ENCODE results near the gene SORCS1.
"Not testable (repeated sequence)": the region's sequence is repeated elsewhere in the genome, so short reads cannot be mapped to it uniquely, and the experiment has no call there.

Gene SORCS1

GRCh38 chr10:106942035-106942662 is 222.4 kb downstream of the SORCS1 start:
- DNase-seq (ENCODE audit: low read depth) = no peak

GRCh38 chr10:106941297-106942034 is 223.0 kb downstream of the SORCS1 start:
- DNase-seq (ENCODE audit: low read depth) = no peak

DNA sequence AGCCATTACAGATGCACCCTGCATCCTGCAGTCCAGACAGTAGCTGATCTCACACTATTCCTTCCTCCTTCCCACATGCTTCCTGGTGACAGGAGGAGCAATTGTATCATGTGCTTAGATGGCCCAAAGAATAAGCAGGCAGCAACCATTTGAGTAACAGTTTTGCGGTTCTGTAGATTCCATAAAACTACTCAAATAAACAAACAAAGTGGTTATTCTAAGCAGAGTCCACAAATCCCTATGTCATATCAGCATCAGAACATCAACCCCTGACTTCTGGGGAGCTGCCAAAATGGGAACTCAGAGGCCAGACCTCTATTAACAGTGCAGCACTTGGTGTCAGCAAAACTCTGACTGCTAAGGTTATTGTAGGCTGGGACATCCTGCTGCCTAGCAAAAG is 226.0 kb downstream of the SORCS1 start:
- DNase-seq (ENCODE audit: low read depth) = no peak

DNA sequence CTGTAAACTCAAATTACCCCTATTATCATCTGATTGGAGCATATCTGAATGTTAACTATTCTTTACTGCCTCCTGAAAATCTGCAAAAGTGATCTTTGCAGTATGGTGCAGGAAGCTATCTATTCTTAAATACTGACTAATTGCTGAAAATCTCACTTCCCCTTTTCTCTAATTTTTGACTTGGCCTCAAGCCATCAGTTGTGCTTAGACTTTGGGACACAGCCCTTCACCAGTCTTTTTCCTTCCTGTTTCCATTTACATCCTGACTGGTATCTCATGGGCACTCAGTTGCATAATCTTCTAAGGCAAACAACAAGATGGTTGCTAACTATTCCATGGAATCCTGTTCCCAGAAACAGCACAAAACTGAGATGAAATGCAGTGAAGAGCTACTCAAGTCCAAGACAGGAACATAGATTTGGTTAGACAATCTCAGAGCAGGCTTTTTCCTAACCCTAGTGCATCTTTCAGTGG is 228.5 kb downstream of the SORCS1 start:
- no peak for DNase-seq (ENCODE audit: low read depth)

GRCh38 chr10:106931853-106932249 is 232.7 kb downstream of the SORCS1 start:
- no peak for DNase-seq (ENCODE audit: low read depth)

DNA sequence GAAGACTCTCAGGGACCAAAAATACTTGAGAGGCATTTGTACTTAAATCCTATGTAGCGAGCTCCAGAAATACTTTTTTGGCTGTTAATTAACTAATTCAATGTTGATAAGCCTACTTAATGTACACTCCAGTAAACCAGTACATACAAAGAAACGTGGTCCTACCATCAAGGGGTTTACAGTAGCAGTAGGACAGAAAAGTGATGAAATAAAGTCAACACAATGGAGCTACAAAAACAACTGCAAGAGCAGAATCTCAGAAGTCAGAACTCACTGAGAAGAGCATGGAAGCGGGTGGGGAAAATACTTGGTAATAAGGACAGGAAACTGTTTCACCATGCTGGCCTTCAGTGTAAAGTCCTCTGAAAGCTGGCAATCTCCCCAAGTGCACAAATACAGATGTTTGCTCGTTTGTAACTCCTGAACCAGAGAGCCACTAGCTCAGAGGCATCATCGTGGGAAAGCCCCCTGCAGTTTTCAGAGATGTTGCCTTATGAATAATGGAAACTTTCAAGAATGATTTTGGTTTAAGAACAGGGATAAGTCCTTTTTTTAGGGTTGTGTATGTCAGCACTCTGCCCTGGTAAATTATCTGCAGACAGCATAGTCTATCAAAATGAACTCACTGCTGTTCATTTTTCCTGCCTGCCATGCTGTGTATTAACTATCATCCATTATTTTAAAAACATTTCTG is 233.2 kb downstream of the SORCS1 start:
- no peak for DNase-seq (ENCODE audit: low read depth)

DNA sequence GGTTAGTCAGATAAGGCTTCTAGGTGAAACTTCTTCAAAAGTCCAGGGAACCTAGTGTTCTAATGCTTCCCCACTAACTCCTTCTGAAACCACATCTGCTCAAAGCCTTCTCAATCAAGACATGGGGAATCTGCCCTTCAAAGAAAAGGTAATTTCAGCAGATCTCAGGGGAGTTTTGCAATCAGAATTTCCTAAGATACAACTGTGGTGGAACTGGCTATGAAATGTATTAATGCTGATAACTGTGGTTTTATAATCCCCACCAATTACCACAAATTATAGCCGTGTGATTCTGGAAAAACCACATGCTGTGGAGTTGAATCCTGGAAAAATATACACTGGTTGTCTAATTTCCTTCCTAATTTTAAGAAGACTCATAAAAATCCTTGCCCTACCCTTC is 233.8 kb downstream of the SORCS1 start:
- DNase-seq (ENCODE audit: low read depth) = no peak

- DNase-seq (ENCODE audit: low read depth) = no peak
These were observed 235.1 kb downstream of the SORCS1 start for GRCh38 chr10:106929291-106929895.

- not testable (repeated sequence) for DNase-seq (ENCODE audit: low read depth)
These were observed 236.4 kb downstream of the SORCS1 start for GRCh38 chr10:106928151-106928550.

DNA sequence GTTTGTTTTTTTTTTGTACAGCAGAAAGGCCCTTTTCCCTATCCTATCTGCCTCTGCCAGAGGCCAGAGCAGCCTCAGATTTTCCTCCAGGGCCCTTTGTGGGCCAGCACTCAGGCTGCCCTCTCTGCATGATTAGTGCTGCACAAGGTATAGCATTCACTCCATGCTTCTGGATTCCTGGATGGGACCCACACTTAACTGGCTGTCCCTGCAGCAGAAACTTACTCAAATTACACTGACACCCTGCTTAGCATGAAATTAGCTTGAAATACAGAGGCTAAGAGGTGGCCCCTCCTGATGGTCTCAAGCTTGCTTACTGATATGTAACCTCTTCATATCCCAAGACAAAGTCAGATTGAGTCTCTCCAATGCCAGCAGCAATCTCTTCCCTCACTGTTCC is 239.3 kb downstream of the SORCS1 start:
- no peak for DNase-seq (ENCODE audit: low read depth)

- no peak for DNase-seq (ENCODE audit: low read depth)
These were observed 244.0 kb downstream of the SORCS1 start for GRCh38 chr10:106920538-106920937.

- no peak for DNase-seq (ENCODE audit: low read depth)
These were observed 244.6 kb downstream of the SORCS1 start for GRCh38 chr10:106919871-106920282.

DNA sequence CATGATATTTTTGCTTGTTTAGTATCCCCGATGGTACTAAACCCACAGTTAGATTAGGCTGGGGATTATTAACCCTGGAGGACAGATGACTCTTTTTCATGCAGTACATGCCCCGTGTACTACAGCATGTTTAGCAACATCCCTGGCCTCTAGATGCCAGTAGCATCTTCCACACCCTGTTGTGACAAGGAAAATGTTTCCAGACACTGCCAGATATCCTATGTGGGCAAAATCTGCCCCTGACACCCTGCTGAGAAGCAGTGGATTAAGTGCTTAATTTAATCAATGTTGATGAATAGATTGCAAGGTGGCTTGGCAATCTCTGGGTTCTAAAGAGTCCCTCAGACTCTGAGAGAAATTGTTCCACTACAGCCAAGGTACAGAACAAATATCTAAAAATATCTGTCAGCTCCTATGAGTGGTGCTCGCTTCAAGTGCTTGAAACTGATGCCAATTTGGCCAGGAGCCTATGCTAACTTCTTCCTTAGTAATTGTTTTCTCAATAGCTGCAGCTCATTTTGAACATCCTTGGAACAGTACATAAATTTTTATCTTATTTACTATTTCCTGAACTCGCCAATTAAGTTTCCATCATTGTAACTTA is 247.0 kb downstream of the SORCS1 start:
- no peak for DNase-seq (ENCODE audit: low read depth)

DNA sequence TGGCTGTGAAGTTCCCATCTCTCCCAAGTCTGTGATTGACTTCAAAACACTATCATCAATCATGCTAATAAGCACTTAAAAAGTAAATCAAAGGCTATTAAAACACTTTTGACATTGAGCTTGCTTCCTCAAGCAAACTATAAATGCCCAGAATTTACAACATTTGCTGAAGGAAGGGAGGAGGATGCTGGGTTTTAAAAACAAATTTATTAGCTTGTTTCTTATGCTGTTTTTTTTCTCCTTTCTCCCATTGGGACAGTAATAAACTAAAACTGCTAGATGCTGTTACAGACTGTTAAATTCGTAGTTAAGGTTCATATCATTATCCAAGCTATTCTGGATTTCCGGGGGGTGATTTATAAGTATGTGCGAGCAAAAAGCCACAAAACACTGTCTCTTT is 250.5 kb downstream of the SORCS1 start:
- no peak for DNase-seq (ENCODE audit: low read depth)

DNA sequence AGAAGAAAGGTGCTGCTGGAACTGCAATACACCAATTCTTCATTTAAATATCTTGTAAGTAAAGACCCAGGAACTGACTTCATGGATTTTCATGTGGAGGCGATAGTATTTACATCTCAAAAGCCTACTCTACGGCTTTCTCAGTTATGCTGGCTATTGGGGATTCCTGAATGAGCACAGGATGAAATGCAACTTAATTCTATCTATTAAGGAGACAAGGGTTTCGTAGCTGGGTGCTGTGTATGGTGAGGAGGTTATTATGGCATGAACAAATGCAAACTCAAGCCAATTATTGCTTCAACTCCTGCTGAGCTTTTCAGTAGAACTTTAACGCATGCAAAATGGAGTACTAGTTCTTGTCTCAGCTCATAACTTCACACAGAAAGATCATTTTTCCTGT is 251.2 kb downstream of the SORCS1 start:
- DNase-seq (ENCODE audit: low read depth) = no peak

GRCh38 chr10:106911096-106911495 is 253.4 kb downstream of the SORCS1 start:
- DNase-seq (ENCODE audit: low read depth) = no peak

GRCh38 chr10:106910666-106911065 is 253.8 kb downstream of the SORCS1 start:
- no peak for DNase-seq (ENCODE audit: low read depth)

- no peak for DNase-seq (ENCODE audit: low read depth)
These were observed 256.3 kb downstream of the SORCS1 start for GRCh38 chr10:106908225-106908624.

DNA sequence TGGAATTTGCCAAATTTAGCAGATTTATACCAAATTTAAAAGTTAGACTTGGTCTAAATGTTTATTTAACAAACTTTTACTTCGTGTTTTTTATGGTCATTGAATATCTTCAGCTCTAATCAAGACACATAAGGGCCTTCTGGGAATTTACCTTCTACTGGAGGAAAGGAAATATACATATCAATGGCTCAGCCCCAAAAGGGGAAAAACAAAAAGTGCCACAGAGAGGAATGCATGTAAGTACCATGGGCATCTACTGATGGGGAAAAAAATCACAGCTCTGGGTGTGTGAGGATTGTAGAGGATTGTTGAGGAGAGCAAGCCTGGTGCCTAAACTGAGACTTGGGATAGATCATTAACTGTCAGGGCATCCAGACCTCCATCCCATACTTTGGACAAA is 260.3 kb downstream of the SORCS1 start:
- DNase-seq (ENCODE audit: low read depth) = no peak

DNA sequence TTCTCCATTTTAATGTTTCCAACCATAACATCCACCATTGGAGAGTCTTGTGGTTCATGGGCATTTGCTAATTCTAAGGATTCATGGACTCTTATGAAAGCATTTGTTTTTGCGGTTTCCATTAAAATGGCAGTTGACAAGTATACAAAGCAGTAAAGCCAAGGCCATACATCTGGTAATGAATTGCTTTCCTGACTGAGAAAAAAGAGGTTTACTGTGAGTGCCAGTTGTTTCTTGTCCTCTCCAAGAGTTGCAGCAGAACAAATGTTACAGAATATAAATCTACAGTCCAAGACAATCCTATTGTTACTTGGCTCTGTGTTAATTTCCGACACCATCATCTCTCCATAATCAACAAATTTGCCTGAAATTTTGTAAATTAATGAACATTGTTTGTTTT is 261.3 kb downstream of the SORCS1 start:
- DNase-seq (ENCODE audit: low read depth) = no peak

- no peak for DNase-seq (ENCODE audit: low read depth)
These were observed 264.4 kb downstream of the SORCS1 start for GRCh38 chr10:106900016-106900652.

DNA sequence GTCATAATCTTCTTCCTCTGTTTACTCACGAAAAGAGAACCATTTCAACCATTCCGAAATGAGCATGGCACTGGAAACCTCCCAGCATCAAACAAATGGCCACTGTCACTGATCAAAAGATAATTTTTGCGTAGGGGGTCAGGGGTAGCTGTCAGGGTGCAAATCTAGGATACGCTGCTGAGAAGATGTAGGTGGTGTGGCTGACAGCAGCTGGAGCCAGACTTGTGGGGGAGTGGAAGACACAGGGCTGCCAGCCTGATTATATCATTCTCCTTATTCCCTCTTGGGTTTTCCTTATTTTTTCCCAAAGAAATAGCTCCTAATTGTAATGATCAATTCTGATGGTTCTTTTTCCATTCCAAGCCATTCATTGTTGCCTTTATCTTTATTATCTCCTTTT is 266.1 kb downstream of the SORCS1 start:
- DNase-seq (ENCODE audit: low read depth) = no peak
